Ishikawa (cell line): ENCODE measurements around the gene MAD1L1.

Experiments
- CEBPB ChIP-seq: IDR thresholded peaks from 2 replicates; pipeline ENCODE4 v1.6.1; 2012
- CREB1 ChIP-seq: IDR thresholded peaks from 2 replicates; pipeline ENCODE4 v1.6.1; 2012; ENCODE audit warnings: low read depth
- EGR1 ChIP-seq: IDR thresholded peaks from 2 replicates; pipeline ENCODE4 v1.6.1; 2012
- EP300 ChIP-seq: IDR thresholded peaks from 2 replicates; pipeline ENCODE4 v1.6.1; 2012; ENCODE audit warnings: borderline replicate concordance
- FOXM1 ChIP-seq: IDR thresholded peaks from 2 replicates; pipeline ENCODE4 v1.6.1; 2012; ENCODE audit warnings: low read depth, borderline replicate concordance
- NFIC ChIP-seq: IDR thresholded peaks from 2 replicates; pipeline ENCODE4 v1.6.1; 2012
- RAD21 ChIP-seq: IDR thresholded peaks from 2 replicates; pipeline ENCODE4 v1.6.1; 2012; ENCODE audit warnings: low read depth
- TAF1 ChIP-seq: IDR thresholded peaks from 2 replicates; pipeline ENCODE4 v1.6.1; 2012; ENCODE audit warnings: low read depth, mild to moderate bottlenecking
- TCF12 ChIP-seq: IDR thresholded peaks from 2 replicates; pipeline ENCODE4 v1.6.1; 2012; ENCODE audit warnings: low read depth
- TEAD4 ChIP-seq: IDR thresholded peaks from 2 replicates; pipeline ENCODE4 v1.6.1; 2012
- YY1 ChIP-seq: IDR thresholded peaks from 2 replicates; pipeline ENCODE4 v1.6.1; 2012; ENCODE audit warnings: low read depth
- ZBTB7A ChIP-seq: IDR thresholded peaks from 2 replicates; pipeline ENCODE4 v1.6.1; 2012; ENCODE audit warnings: low read depth
- TF ChIP-seq, protein P1 (sequence below): IDR thresholded peaks from 2 replicates; pipeline ENCODE4 v1.6.1; 2012; ENCODE audit warnings: low read depth, mild to moderate bottlenecking
- TF ChIP-seq, protein P2 (sequence below): IDR thresholded peaks from 2 replicates; pipeline ENCODE4 v1.6.1; 2012
- TF ChIP-seq, protein P3 (sequence below): IDR thresholded peaks from 2 replicates; pipeline ENCODE4 v1.6.1; 2012

MAD1L1 gene

DNA sequence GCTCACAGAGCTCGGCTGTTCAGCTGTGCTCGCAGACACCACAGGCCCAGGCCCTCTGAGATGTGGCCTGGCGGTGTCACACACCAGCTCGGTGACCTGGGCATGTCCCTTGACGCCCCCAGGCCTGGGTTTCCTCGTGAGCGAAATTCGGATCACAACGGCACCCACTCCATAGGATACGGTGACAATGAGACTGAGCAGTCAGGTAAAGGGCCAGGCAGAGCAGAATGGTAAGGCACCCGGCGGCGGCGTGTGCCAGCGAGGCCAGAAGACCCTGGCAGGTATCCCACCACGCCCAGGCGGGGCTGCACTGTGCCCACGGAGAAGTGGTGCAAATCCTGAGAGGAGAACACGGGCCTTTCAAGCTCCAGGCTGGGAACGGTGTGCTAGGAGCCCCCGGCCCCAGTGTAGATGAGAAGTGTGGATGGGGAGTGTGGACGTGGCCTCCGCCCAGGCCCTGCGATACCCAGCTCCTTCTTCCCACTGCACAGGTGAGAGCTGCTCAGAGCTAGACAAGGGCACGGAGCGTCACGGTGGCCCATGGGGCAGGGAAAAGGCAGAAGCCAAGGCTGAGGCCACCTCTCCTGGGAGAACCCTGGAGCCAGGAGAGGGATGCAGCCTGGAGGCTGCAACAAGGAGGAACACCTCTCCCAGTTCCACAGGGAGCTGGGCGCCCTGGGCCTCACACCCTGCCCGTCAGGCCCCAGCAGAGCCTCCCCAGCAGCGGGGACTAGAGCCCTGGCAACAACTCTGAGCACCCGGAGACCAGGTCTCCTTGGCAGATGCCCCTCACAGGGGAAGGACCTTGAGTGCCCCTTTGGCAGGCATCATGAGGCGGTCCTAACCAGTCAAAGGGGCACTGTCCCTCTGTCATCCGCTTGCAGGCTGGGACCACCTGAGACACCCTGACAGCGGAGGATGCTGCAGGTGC, 219.1 kb downstream of the MAD1L1 start:
- TF ChIP-seq EP300, result no peak
- no peak for TF ChIP-seq NFIC
- TF ChIP-seq YY1, result no peak
- no peak for TF ChIP-seq TCF12

DNA sequence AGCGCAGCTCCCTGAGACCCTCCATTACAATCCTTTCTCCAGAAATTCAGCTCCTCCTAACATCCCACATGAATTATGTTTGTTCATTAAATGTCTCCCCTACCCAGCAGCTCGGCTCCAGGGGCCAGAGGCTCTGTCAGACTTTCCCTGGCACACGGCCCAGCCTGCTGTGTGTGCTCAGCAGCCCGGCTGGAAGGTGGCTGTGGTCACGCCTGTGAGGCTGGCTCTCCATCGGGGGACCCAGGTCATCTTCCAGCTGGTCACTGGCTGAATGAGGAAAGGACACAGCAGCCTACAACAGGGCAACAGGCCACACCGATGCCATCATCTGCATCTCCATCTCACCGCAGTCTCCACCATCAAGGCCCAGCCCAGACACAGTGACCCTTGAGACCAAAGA, 219.8 kb downstream of the MAD1L1 start:
- TF ChIP-seq, protein P1, sequence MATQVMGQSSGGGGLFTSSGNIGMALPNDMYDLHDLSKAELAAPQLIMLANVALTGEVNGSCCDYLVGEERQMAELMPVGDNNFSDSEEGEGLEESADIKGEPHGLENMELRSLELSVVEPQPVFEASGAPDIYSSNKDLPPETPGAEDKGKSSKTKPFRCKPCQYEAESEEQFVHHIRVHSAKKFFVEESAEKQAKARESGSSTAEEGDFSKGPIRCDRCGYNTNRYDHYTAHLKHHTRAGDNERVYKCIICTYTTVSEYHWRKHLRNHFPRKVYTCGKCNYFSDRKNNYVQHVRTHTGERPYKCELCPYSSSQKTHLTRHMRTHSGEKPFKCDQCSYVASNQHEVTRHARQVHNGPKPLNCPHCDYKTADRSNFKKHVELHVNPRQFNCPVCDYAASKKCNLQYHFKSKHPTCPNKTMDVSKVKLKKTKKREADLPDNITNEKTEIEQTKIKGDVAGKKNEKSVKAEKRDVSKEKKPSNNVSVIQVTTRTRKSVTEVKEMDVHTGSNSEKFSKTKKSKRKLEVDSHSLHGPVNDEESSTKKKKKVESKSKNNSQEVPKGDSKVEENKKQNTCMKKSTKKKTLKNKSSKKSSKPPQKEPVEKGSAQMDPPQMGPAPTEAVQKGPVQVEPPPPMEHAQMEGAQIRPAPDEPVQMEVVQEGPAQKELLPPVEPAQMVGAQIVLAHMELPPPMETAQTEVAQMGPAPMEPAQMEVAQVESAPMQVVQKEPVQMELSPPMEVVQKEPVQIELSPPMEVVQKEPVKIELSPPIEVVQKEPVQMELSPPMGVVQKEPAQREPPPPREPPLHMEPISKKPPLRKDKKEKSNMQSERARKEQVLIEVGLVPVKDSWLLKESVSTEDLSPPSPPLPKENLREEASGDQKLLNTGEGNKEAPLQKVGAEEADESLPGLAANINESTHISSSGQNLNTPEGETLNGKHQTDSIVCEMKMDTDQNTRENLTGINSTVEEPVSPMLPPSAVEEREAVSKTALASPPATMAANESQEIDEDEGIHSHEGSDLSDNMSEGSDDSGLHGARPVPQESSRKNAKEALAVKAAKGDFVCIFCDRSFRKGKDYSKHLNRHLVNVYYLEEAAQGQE, result no peak
- TF ChIP-seq NFIC (peak; percentile 64), EGR1 (no peak)

DNA sequence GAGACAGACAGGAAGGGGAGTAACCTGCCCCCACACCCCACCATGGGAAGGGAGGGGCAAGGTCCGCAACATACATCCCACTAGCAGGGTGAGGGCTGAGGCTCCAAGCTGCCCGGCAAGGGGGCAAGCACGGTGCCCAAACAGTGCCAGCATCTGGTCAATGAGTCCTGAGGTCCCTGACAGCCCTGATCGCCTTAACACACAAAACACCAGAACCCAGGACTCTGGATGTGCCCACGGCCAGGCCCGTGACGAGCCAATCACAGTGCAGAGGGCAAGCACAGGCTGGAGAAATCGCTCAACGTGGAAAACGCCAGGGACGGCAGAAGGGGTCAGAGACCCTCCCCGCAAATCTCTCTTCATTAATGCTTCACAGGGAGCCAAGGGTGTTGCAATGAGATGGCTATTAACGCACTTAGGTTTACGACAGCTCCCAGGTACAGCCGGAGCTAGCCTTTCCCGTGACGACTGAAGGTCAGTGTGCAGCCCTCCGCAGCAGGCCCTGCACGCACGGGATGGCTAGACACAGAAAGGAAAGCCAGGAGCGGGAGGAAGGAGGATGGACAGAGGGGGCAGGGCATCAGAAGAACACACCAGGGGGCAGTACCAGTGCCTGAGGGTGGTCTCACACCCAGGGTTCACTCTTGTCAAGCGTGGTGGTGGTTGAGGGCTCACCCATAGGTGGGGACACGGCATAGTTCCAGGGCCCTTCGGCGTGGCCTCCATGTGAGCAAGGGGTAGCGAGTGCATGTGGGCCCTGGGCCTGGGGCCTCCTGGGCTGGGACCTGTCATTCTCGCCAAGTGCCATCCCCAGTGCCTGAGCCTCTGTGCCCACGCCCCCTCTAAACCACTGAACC, 220.5 kb downstream of the MAD1L1 start:
- no peak for TF ChIP-seq TAF1
- no peak for TF ChIP-seq ZBTB7A
- no peak for TF ChIP-seq FOXM1
- TF ChIP-seq, protein P2, sequence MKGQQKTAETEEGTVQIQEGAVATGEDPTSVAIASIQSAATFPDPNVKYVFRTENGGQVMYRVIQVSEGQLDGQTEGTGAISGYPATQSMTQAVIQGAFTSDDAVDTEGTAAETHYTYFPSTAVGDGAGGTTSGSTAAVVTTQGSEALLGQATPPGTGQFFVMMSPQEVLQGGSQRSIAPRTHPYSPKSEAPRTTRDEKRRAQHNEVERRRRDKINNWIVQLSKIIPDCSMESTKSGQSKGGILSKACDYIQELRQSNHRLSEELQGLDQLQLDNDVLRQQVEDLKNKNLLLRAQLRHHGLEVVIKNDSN, result no peak
- TF ChIP-seq YY1, result no peak
- TF ChIP-seq, protein P3, sequence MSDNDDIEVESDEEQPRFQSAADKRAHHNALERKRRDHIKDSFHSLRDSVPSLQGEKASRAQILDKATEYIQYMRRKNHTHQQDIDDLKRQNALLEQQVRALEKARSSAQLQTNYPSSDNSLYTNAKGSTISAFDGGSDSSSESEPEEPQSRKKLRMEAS, result no peak
- TF ChIP-seq CEBPB, result no peak
- no peak for TF ChIP-seq EP300
- TF ChIP-seq TEAD4, result no peak
- no peak for TF ChIP-seq NFIC
- TF ChIP-seq RAD21, result no peak
- no peak for TF ChIP-seq TCF12

DNA sequence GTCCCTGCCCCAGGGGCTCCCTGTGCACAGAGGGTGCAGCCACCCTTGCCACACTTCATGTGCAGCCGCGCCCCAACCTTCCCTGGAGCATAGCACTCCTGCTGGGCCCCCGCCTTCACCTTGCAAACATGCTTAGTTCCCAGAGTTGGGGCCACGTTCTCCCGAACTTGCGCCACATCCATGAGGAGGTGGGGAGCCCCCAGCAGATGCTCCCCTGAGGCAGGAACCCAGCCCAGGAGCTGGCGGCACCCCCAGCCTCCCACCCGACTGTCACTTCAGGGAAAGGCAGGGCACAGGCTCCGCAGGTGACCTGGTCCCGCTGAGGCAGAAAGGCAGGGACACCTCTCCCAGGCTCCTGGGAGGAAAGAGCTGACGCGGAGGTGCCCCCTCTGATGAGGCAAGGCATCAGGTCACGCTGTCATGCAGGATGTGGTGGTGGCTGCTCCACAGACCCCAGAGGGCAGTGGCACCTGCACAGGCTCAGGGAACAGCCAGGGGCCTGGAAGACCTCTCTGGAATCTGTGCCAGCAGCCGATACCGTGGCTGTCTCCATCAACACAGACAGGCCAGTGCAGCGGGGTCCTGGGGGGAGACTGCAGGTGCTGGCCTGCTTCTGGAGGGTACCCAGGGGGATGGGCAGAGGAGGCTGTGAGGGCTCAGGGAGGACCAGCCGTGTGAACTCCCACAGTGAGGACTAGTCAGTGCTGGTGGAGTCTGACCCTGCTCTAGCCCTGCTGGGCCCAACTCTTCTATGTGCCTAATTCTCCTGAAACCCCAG, 221.3 kb downstream of the MAD1L1 start:
- TF ChIP-seq, protein P3, result no peak
- TF ChIP-seq FOXM1 (no peak), ZBTB7A (no peak), EGR1 (no peak), CEBPB (no peak), CREB1 (no peak), TEAD4 (no peak), TAF1 (no peak), RAD21 (no peak), YY1 (no peak), TCF12 (no peak), NFIC (no peak), EP300 (no peak)
- TF ChIP-seq, protein P2, result no peak
- TF ChIP-seq, protein P1, result no peak

DNA sequence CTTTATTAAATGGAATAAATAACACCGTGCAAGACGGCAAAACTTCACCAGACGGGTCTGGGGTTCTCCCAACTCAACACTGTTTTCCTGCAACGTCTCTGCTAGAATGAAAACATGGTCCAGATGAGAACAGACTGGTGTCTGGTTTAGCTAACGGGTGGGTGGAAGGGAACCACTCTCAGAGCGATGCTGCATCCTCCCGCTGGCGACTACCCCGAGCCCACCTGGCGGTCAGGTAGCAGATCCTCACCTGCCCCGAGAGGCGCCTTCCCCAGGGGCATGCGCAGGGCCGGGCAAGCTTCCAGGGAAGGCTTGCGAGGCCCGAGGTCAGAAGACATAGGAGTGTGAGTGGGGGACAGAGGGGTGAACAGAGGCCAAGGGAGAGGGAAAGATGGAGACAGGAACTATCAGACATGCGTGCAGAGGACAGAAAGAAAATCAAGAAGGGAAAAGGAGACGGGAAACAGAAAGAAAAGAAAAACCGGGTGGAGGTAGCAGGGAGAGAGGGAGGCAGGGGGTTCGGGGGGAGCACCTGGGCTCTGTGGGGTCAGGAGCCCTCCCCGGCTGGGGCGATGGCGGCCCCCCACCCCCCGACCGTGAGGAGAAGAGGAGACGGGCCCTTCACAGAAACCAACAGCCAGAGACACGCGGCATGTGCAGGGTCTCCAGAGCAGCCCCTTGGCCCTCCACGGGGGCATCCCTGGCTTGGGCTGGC, 222.0 kb downstream of the MAD1L1 start:
- TF ChIP-seq TCF12 (no peak), CEBPB (no peak), CREB1 (no peak)
- TF ChIP-seq, protein P3, result no peak
- TF ChIP-seq, protein P2, result no peak
